Forelimb muscle (tissue), 1 donor: ENCODE data around the gene MIER2. TPM values are rescaled to one million over a fixed set of nuclear protein-coding genes. Genes with fewer than 3 reads are reported as not detected.
"Not testable (repeated sequence)": the region's sequence is repeated elsewhere in the genome, so short reads cannot be mapped to it uniquely, and the experiment has no call there.

Experiments
- DNase-seq: peaks from one replicate; pipeline ENCODE4 v3.0.0-alpha.2; 2013; ENCODE audit warnings: low read depth
- polyA plus RNA-seq: library from polyadenylated mRNA; unstranded; fragments of 120-200 nt; gene quantifications from one replicate; pipeline ENCODE4 v1.2.1, GENCODE V29; 2013; ENCODE audit not compliant: insufficient read length

MIER2 gene
- polyA plus RNA-seq, 1 donor: 28.1 TPM

- DNase-seq: no peak
Observed at GRCh38 chr19:359653-359925, 15.0 kb upstream of the MIER2 start.

GRCh38 chr19:355536-355935, 10.9 kb upstream of the MIER2 start:
- DNase-seq: not testable (repeated sequence)

- no peak for DNase-seq
Observed at GRCh38 chr19:355134-355533, 10.5 kb upstream of the MIER2 start.

- no peak for DNase-seq
Observed at GRCh38 chr19:351976-352625, 7.5 kb upstream of the MIER2 start.

- DNase-seq: no peak
Observed at GRCh38 chr19:347946-348861, 3.6 kb upstream of the MIER2 start.

- DNase-seq: no peak
Observed at GRCh38 chr19:345320-345879, 804 bp upstream of the MIER2 start.

GRCh38 chr19:343941-344624, 513 bp downstream of the MIER2 start:
- DNase-seq: no peak

GRCh38 chr19:343451-343931, 1.1 kb downstream of the MIER2 start:
- DNase-seq: no peak

GRCh38 chr19:342801-343421, 1.7 kb downstream of the MIER2 start:
- DNase-seq: peak; percentile 28

GRCh38 chr19:342128-342455, 2.5 kb downstream of the MIER2 start:
- no peak for DNase-seq

- no peak for DNase-seq
Observed at GRCh38 chr19:341386-342127, 3.0 kb downstream of the MIER2 start.

- no peak for DNase-seq
Observed at GRCh38 chr19:340620-341385, 3.8 kb downstream of the MIER2 start.

GRCh38 chr19:339262-339887, 5.2 kb downstream of the MIER2 start:
- DNase-seq: no peak

- no peak for DNase-seq
Observed at GRCh38 chr19:338421-338820, 6.2 kb downstream of the MIER2 start.

GRCh38 chr19:336067-336614, 8.5 kb downstream of the MIER2 start:
- no peak for DNase-seq

GRCh38 chr19:335486-336066, 9.0 kb downstream of the MIER2 start:
- DNase-seq: no peak

GRCh38 chr19:335072-335471, 9.5 kb downstream of the MIER2 start:
- DNase-seq: no peak

- no peak for DNase-seq
Observed at GRCh38 chr19:334296-335071, 10.1 kb downstream of the MIER2 start.

- no peak for DNase-seq
Observed at GRCh38 chr19:330503-330902, 14.1 kb downstream of the MIER2 start.
